ENCODE data around the gene PRKCE.

Gene PRKCE

DNA sequence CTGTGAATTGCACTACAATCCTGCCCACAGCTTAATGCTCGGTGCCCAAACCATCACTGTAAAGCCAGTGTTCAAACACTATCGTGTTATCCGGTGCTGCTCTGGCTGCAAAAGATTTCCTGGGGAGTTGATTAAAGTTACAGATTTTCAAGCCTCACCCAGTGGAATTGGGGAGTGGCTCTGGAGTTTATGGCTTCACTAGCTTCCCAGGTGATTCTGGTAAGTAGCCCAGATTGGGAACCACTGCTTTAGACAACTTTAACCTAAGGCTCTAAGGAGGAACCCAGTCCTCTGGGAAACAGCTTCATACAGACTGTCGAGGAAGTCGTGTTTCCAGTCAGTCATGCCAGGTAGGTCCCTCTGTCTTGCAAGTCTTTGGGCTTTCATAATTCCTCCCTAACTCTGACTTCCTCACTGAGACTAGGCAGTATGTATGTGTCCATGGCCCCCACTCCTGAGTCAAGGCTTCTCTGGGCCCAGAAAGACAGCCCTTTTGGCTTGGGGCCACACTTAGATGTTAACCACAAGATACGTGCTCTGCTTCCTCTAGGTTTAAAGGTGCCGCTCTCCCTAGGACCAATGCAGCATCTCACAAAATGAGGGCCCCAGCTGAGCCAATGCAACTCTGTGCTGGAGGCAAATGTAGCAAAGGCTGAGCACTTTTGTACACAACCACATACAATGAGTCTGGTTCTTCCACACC lies 299.7 kb downstream of the PRKCE start:
- DNase-seq, result no peak

DNA sequence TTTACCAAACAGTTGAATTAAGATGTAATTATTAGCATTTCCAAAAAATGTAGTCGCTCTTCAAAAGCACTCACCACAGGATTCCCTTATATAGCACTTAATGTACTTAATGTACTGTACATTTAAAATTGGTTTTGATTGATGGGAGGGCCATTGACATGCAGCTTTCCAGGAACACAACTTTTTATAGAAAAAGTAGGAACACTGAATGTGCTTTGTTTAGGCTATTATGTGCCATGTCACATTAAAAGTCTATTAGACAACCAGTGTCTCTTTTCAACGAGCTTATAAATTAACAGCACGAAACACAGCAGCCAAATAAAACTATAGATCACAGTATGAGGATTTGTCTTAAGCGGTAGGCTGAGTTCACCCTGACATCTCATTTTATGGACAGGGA lies 301.1 kb downstream of the PRKCE start:
- DNase-seq, result no peak

DNA sequence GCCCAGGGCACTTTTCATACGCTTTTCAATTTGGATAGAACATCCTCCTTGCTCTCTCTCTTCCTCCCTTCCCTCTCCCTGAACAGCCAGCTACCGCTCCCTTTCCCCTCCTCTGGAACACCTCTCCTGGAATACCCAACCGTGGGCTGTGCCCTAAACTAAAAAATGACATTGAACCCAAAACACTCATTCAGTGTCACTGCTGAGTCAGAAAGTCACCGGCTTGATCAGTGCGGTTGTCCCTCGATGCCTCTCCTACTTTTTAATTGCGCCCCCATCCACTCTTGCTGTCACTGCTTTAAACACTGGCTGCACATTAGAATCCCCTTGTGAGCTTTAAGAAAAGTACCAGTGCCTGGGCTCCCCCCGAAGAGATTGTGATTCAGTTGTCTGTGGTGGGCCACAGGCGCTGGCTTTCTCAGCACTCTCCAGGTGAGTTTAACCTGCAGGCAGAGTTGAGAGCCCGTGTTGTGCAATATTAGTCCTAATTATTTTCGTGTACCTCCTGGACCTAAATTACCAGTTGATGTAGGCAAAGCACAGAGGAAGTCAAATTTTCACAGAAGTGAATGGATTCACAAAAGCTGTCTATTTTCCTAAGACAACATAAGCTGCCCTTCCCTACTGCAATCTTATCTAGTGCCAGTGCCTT lies 302.0 kb downstream of the PRKCE start:
- DNase-seq, result no peak

GRCh38 chr2:45954233-45954850 lies 302.9 kb downstream of the PRKCE start:
- no peak for DNase-seq

GRCh38 chr2:45957533-45958227 lies 306.2 kb downstream of the PRKCE start:
- DNase-seq, result no peak

DNA sequence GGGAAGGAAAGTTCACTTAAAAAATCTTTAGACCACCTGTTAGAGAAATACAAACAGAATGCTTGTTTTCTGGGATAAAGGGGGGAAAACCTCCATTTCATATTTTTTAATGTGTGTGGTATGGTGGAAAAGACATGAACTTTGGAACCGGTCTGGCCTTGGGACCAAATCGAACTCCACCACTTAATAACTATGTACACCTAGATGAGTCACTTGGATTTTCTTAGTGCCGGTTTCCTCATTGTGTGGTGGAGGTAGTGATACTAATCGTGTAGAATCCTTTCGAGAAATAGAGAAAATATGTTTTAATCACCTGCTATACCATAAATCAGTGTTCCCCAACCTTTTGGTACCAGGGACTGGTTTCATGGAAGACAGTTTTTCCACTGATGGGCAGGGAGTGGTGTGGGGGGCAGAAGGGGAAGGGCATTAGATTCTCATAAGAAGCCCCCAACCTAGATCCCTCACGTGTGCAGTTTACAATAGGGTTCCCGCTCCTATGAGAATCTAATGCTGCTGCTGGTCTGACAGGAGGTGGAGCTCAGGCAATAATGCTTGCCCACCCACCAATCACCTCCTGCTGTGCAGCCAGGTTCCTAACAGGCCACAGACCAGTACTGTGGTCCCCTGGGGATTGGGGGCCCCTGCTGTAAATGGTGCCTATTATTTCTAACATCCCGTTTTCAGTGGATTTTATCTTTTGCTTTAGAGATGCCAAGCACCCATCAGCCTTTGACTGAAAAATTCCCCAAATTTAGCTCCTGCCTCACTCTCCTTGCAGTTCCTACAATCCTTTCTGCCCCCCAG lies 308.8 kb downstream of the PRKCE start:
- no peak for DNase-seq

DNA sequence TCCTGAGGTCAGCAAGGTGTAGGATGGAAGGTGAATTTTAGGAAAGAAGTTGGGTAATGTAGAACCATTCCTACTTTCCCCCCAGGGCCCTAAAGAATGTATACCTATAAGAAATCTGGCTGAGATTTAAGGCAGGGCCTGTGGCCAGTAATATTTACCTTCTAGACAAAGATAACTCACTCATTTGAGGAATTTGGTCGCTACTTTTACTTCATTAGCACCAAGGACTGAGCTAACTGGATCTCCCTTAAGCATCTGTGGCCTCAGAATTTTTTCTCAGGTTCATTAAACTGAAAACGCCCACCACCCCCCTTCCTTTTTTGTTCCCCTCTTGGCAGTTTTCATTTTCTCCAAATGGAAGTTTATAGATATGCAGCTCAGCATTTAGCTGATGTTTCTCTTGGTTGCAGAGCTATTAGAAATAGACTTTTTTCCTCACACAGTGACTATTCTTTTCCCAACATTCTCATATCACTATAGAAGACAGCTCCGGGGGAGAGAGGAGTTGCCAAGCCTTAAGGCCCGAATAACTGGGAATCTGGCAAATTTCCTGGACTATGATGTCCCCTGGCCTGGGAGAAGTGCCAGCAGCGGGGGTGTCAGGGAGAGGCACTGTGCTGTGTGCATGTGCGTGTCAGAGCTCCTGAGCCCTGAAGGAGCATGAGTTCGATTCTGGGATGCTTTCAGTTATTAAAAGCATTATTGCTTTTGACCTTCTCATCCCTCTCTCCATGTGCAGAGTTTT lies 310.9 kb downstream of the PRKCE start:
- peak; percentile 2 for DNase-seq

- no peak for DNase-seq
Observed at GRCh38 chr2:45963816-45964215, 312.3 kb downstream of the PRKCE start.

DNA sequence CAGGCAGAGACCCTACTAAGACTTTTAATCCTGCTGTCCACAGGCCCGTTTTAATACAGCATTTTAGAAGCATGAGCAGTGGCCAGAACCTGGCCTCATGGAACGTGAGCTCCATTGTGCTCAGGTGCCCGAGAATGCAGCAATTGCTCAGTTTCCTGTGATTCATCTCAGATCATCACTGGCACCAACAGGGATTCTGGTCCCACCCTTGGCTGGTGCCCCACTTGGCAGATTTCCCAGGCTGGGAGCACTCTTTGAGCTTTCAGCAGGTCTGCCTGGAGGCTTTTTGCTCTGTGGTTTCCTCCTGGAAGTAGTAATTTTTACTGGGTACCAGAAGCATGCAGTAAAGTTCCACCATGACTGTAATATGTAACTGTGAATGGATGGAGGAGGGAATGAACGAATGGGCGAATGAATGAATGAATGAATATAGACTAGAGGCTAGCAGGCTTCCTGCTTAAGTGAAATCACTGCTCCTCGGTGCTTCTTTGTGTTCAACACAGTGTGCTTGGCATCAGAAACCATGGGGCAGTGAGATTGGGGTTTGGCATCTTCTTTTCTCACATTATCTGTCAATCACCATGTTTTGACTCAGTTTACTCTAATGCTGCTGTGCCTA lies 312.9 kb downstream of the PRKCE start:
- DNase-seq, result peak; percentile 64

DNA sequence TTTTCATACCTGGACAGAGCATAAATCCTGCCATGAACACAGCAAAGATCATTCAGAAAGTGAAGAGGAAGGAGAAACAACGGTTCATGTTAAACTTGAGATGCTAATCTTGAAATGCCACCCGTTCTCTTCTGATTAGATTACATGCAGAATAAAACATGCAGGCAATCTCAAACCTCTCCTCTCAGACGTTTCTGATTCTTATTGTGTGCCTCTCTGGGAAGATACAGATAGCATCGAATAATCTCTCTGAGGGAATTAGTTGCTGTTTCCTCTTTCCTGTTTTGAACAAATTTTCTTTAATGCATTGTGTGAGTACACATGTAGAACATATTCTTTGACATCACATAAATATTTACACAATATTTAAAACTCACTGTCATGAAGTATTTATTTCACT lies 313.4 kb downstream of the PRKCE start:
- DNase-seq, result no peak

- DNase-seq, result no peak
Observed at GRCh38 chr2:45965871-45966498, 314.5 kb downstream of the PRKCE start.

GRCh38 chr2:45968946-45969584 lies 317.6 kb downstream of the PRKCE start:
- DNase-seq, result no peak

DNA sequence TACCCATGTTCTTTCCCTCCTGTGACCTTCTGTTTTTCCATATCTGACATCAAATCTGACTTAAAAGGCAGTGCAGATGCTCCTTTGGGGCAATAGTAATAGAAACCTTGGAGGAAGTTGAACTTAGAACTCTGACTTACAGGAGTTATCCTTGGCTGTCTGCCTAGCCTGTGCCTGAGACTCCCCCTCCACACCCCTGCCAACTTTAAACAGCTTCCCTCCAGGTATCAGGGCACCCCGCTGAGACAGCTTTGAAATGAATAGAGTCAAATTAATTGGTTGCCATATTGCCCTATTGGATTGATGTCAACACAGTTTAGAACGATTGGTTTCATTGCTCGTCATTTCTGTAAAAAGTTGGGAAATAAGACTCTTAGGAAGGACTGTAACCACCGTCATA lies 322.0 kb downstream of the PRKCE start:
- DNase-seq, result peak; percentile 30

- no peak for DNase-seq
Observed at GRCh38 chr2:45974056-45974455, 322.6 kb downstream of the PRKCE start.

GRCh38 chr2:45974762-45975408 lies 323.4 kb downstream of the PRKCE start:
- no peak for DNase-seq

DNA sequence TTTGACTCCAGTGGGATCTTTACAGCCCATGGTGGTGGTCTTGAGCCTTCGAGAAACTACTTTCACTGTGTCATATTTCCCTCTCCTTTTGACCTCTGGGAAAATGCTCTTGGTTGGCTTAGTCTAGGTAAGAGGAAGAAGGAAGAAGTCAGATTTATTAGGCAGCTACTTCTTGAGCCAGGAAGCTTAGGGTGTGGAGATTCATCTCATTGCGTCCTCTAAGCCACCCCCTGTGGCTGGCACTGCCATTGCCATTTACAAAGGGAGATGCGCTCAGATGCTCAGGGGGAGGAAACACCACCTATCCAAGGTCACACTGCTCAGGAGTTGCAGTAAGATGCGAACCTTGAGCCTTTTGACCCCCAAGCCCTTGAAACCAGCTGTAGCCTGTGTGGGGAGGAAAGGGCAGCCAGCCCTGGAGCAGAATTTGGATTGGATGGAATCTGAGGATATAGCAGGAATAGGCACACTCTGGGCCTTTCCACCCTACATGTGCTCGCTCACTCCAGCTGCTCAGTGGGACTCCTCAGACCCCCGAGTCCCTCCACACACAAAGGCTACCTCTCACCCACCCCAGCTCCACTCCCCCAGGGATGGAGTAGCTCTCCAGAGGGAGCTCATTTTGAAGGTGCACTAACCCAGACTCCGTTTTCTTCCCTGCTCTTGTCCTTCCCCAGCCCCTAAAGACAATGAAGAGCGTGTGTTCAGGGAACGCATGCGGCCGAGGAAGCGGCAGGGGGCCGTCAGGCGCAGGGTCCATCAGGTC lies 324.5 kb downstream of the PRKCE start:
- DNase-seq, result no peak

GRCh38 chr2:45978302-45978859 lies 326.9 kb downstream of the PRKCE start:
- DNase-seq, result no peak

DNA sequence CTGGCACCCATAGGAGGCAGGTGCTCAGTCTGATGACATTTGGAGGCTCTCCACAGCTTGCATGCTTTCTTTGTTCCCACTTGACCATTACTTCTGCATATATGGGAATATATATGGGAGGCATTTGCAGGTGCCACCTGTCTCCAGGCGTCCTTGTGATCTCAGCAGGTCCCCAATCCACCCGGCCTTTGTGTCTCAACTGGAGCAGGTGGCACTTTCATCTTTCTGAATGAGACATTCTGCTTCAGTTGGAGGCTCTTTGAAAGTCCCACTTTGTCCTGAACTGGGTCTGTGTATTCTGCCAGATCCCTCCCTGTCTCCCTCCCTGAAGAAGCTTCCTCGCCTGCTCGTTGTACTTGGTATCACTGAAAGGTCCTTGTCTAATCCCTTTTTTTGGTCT lies 327.6 kb downstream of the PRKCE start:
- no peak for DNase-seq

Data from NCI-H1105 (cell line).